ENCODE data around the gene CHRD. TPM values are rescaled to one million over a fixed set of nuclear protein-coding genes. Genes with fewer than 3 reads are reported as not detected.
A peak's percentile ranks its signal among the peaks of the same experiment; 100 is the strongest.
"Not testable (repeated sequence)": the region's sequence is repeated elsewhere in the genome, so short reads cannot be mapped to it uniquely, and the experiment has no call there.

Gene CHRD
- total RNA-seq (2014; rRNA removed; shearing (Covaris generic)): not detected in 2 replicates

DNA sequence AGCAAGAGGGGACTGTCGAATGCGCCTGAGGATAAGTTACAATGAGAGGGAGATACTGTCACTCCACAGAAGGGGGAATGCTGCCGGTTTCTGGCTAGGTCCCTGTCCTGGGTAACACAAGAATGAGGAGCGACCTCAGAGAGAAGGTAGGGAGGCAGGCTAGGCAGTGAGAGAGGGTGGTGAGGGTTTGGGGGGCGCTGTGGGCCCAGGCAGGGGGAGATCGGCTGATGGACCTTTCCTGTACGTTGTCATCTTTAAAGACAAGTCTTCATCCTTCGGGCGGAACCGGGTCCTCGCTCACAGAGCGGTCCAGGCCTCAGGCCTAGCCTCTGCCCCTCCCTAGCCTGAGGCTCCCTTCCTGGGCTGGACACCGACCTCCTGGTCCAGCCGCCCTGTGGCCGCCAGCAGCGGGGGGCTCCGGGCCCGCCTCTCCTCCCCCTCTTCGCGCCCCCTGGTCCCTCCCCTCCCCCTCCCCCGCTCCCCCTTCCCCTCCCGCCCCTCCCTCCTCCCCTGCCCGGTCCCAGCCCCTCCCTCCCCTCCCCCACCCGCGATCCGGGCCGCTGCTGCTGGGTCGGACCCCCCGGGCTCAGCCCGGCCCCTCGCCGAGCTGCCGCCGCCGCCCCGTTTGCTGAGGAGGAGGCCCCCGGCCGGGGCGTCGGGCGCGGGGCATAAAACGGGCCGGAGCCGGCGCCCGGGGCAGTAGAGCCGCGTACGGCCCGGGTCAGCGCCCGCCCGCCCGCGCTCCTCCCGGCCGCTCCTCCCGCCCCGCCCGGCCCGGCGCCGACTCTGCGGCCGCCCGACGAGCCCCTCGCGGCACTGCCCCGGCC is at the start of gene CHRD:
Gene CHRD (plus strand): TSS at position 697 of the 827 bp plus-strand sequence. CDS start 265 bp downstream, outside the sequence.
- no peak for DNase-seq (ENCODE audit: low read depth)

DNA sequence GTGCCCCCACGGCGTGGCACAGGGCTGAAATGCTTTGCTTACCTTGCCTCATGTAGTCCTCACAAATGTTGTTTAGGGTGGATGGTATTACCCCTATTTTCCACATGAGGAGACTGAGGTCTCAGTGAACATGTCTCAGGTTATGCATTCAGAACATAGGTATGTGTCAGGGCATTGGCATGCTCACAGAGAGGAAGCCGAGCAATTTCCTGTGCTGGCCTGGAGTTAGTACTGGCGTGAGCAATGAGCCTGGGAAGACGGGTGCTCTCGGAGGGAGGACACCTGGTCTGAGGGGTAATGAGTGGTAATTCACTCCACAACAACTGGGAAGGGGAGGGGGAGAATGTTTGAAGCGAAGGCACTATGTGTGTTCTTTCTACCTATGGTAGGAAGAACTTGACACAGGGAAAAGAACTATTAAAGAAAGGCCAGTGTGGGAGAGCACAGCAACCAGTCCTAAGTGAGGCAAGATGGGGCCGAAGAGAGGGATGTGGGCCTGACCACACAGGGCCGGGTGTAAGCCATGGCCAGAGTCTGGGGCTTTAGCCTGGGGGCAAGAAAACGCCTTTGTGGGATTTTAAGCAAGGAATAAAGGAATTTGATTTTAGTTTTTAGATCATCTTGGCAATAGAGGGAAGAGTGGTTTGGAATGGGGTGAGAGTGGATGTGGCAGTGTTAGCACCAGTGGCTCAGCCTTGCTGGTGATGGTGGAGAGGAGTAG is 47.3 kb upstream of the CHRD start:
- peak; percentile 81 for DNase-seq (ENCODE audit: low read depth)

DNA sequence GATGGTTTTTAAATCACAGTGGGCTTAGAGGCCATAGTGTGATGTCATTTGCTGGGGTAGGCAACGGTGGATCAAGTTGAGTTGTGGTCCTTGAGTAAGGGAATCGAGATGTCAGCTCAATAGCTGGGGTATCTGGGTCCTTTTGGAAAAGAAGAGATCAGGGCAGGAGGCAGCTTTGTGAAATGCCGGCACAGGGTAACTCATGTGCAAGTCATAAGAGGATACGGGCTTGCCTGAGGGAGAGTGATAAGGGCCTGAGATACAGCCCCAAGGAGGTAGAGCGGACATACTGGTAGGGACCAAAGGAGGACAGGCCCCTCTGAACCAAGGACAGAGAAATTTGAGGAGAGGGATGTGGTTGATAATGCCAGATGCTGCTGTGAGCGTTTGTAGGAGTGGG is 46.7 kb upstream of the CHRD start:
- no peak for DNase-seq (ENCODE audit: low read depth)

DNA sequence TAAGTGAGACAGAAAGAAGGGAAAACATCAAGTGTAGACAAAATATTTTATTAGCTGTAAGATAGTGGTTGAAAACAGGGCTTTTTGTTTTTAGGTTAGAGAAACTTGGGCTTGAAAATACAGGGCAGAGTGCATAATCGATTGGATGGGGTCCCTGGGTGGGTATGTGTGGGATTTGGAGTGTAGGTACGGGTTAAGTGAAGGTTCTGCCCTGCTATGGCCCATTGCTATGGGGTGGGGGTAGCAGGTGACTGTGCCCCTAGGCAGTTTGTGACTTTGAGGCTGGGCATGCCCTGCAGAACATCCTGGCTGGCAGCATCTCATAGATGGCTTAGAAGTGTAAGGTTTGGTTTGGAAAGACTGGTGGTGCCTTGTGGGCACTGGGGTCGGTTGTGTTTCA is 46.2 kb upstream of the CHRD start:
- DNase-seq (ENCODE audit: low read depth): no peak

DNA sequence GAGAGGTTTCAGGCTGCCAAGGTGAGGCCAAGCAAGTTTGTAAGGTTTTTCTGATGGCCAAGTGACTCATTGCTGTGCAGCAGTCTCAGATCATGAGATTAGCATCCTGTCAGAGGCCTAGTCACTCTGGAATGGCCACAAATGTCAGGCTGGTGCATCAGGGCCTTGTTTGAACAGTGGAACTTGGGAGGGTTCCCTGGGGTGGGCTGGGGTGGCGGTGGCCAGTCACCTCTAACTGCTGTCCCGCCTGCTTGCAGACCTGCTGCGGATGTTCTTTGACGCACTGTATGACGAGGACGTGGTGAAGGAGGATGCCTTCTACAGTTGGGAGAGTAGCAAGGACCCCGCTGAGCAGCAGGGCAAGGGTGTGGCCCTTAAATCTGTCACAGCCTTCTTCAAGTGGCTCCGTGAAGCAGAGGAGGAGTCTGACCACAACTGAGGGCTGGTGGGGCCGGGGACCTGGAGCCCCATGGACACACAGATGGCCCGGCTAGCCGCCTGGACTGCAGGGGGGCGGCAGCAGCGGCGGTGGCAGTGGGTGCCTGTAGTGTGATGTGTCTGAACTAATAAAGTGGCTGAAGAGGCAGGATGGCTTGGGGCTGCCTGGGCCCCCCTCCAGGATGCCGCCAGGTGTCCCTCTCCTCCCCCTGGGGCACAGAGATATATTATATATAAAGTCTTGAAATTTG is 45.2 kb upstream of the CHRD start:
- peak; percentile 86 for DNase-seq (ENCODE audit: low read depth)

DNA sequence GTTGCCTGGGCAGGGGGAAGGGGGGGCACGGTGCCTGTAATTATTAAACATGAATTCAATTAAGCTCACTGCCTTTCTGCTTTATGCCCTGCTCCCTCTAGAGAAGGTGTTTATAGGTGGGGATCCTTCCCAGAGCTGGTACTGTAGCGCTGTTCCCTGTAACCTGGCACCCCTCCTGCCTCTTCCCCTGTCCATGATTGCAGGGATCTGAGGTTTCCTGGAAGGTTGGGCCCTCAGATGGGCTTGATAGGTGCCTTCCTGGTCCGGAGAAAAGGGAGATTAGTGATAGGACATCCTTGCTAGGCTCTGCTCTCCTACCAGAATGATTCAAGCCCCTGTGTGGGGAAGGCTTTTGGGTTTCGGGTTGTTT is 44.6 kb upstream of the CHRD start:
- no peak for DNase-seq (ENCODE audit: low read depth)

DNA sequence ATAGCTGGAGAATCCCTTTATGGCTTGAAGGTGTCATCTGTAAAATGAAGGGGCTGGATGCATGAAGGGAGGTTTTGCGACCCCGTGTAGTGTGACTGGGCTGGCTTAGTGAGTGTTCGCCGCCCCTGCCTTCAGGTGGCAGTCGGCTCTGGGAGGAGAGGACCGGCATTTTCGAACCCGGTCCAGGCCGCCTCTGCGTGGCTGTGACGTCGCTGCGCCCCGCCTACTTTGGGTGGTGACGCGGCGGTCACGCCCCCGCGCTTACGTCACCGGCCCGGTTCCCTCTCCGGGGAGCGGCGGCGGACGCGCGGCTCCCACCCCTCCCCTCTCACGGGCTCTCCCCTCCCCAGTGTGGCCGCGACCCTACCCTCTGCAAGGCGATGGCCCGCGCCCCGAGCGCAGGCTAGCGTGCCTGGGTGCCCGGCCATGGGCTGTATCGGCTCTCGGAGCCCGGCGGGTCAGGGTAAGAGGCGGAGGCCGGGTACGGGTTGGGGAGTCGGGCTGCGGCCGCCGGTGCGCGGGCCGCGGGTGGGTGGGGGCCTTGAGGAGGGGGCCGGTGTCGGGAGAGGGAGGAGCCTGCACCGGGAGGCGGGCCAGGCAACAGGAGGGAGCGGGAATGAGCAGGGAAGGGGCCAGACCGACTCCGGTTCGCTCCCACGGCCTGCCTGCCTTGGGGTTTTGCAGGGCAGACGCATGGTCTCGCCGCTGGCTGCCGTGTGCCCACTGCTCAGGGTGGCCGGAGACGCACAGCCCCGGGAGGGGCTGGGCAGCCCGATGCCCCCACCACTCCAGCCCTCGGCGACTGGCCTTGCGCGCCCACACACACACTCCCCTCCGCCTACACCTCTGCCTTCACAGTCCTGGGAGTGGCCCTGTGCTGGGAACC is 44.0 kb upstream of the CHRD start:
- DNase-seq (ENCODE audit: low read depth): peak; percentile 67

DNA sequence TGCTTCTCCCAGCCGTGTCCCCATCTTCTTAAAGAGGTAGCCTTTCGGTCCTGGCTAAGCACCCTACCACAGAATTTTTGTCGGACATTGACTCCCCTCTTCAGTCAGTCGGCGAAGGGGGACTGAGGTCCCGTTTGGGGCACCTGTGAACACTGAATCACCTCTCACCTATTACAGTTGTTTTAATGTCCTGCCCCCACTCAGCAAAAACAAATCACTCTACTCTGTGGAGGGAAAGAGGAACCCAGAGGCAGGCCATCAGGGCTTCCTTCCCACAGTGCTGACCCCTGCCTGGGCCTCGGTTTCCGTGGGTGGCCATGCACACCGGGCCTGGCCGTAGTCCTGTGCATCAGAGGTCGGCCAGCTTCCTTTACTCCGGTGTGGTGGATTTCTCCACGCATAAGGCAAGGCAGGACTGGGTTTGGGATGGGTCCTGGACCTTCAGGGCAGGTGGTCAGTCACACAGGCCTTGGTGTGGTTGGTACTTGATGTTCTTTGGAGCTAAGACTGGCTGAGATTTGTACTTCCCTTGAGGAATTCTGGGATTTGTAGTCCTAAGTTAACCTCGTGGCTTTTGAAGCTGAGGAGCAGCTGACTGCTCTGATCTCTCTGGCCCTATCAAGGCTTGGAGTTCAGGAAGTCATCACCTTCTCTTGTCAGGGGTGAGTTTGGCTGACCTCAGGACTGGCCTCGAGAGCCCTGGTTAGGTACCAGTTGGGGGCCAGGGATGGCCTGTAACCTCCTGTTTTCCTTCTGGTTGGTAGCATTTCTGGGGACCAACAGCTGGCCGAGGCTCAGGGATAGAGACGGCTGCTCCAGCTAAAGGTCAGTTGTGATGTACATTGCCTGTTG is 43.1 kb upstream of the CHRD start:
- DNase-seq (ENCODE audit: low read depth): peak; percentile 49

DNA sequence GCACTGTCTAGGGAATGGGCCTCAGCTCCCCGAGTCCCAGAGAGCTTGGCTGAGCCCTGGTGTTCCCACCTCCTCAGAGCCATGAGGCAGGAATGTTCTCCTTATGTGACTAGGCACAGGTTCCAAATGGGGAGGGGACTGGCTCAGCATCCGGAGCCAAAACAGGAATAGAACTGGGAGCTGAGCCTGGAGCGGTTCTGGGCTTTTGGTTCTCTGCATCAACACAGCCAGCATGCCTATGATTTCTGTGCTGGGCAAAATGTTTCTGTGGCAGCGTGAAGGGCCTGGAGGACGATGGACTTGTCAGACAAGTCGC is 42.5 kb upstream of the CHRD start, which contains the start of gene FAM131A:
Gene FAM131A (plus strand): TSS at position 202 of the 316 bp plus-strand sequence. CDS start 31 bp downstream, at position 233.
- no peak for DNase-seq (ENCODE audit: low read depth)

DNA sequence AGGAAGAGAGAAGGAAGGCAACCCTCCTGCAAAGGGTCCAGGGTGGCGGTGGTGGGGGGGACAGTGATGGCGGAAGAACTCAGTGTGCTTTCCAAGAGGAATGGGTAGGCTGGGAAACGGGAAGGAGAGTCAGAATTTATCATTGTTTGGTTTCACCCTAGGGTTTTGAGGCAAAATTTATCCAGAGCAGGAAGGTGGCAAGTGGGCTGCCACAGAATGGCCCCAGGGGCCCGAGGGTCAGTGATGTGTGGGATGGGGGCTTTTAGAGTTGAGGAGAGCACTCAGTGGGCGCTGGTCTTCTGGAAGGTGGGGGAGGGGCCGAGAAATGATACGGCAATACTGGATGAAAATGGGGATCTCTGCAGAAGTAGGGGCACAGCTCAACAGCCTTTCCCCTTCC is 41.9 kb upstream of the CHRD start:
- DNase-seq (ENCODE audit: low read depth): no peak

DNA sequence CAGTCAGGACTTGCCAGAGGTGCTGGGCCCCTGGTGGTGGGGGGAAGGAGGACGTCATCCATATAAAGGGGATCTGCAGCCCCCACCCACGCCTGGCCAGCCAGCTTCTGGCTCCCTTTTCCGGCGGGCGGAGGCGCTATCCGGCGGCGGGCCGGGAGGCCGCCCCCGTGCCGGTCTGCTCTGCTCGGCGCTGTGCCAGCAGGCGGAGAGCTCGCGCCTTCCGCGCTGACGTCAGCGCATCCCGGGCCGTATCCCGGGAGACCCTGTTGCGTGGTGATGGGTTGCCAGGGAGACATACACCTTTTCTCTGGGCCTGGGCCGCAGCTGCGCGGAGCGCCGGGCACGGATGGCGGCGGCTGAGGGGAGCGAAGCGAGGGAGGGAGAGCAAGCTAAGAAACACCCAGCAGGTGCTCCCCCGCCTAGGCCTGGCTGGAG is 41.3 kb upstream of the CHRD start:
- no peak for DNase-seq (ENCODE audit: low read depth)

DNA sequence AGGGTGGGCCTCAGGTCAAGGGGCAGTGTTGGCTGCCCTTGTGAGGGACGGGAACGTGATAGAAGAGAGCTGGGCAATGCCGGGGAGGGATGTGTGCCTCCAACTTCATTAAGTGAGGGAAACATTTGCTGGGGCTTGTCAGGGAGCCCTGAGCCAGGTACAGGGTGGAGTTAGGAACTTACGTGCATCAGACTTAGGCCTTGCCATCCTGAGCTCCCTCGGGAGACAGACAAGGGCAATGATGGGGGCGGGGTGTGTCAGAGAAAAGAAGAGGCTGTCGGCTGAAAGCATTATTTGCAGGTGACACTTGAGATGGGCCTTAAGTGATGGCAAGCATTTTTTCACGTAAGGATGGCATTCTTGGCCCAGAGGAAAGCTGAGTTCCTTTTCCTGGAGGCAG is 40.9 kb upstream of the CHRD start:
- no peak for DNase-seq (ENCODE audit: low read depth)

DNA sequence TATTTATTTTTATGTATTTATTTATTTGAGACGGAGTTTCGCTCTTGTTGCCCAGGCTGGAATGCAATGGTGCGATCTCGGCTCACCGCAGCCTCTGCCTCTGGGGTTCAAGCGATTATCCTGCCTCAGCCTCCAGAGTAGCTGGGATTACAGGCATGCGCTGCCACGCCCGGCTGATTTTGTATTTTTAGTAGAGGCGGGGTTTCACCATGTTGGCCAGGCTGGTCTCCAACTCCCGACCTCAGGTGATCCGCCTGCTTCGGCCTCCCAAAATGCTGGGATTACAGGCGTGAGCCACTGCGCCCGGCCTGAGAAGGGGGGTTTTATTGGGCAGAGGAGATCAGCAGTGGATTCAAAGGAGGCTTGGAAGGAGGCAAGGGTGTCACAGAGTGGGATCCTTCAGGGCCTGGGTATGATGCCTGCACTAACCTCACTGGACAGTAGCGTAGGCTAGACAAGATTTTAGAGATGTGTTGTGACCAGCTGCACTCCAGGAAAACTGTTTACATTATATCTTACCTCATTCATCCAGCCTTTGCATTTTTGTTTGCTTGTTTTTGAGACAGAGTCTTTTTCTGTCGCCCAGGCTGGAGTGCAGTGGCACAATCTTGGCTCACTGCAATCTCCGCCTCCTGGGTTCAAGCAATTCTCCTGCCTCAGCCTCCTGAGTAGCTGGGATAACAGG is 40.3 kb upstream of the CHRD start:
- DNase-seq (ENCODE audit: low read depth): not testable (repeated sequence)

DNA sequence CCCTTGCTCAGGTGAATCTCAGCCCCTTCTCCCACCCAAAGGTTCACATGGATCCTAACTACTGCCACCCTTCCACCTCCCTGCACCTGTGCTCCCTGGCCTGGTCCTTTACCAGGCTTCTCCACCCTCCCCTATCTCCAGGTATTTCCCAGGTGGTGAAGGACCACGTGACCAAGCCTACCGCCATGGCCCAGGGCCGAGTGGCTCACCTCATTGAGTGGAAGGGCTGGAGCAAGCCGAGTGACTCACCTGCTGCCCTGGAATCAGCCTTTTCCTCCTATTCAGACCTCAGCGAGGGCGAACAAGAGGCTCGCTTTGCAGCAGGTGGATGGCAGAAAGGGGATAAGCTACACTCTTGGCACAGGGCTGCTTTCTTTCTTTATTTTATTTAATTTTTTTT is 37.9 kb upstream of the CHRD start:
- DNase-seq (ENCODE audit: low read depth): no peak

DNA sequence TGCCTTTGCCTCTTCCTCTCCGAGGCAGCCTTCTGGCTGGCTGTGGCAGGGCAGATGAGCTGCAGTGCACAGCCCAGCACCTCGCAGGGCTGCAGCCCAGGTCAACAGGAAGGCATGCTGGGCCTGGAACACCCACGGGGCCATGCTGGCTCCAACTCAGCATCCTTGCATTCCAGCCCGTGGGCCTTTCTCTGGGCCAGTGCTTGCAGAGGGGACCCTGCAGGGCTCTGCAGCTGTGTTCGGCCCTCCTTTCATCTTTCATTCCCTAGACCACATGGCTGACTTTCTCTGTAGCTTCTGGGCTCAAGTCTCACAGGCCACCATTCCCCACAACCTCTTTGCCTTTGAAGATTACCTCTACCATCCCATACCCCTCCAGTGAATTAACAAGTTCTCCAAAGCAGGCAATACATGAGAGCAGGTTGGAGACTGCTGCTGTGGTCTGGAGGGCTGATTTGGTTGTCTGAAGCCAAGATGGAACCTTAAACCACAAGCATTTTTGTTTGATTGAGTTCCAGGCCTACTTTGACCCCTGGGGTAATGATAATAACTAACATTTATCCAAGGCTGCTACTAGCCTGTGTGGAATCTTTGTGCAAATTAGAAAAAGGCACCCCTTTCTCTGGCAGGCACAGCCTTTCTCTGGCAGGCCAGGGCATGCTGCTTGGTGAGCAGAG is 36.5 kb upstream of the CHRD start:
- peak; percentile 35 for DNase-seq (ENCODE audit: low read depth)

DNA sequence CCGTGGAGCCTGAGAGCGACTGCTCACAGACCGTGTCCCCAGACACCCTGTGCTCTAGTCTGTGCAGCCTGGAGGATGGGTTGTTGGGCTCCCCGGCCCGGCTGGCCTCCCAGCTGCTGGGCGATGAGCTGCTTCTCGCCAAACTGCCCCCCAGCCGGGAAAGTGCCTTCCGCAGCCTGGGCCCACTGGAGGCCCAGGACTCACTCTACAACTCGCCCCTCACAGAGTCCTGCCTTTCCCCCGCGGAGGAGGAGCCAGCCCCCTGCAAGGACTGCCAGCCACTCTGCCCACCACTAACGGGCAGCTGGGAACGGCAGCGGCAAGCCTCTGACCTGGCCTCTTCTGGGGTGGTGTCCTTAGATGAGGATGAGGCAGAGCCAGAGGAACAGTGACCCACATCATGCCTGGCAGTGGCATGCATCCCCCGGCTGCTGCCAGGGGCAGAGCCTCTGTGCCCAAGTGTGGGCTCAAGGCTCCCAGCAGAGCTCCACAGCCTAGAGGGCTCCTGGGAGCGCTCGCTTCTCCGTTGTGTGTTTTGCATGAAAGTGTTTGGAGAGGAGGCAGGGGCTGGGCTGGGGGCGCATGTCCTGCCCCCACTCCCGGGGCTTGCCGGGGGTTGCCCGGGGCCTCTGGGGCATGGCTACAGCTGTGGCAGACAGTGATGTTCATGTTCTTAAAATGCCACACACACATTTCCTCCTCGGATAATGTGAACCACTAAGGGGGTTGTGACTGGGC is 35.1 kb upstream of the CHRD start:
- DNase-seq (ENCODE audit: low read depth): no peak

DNA sequence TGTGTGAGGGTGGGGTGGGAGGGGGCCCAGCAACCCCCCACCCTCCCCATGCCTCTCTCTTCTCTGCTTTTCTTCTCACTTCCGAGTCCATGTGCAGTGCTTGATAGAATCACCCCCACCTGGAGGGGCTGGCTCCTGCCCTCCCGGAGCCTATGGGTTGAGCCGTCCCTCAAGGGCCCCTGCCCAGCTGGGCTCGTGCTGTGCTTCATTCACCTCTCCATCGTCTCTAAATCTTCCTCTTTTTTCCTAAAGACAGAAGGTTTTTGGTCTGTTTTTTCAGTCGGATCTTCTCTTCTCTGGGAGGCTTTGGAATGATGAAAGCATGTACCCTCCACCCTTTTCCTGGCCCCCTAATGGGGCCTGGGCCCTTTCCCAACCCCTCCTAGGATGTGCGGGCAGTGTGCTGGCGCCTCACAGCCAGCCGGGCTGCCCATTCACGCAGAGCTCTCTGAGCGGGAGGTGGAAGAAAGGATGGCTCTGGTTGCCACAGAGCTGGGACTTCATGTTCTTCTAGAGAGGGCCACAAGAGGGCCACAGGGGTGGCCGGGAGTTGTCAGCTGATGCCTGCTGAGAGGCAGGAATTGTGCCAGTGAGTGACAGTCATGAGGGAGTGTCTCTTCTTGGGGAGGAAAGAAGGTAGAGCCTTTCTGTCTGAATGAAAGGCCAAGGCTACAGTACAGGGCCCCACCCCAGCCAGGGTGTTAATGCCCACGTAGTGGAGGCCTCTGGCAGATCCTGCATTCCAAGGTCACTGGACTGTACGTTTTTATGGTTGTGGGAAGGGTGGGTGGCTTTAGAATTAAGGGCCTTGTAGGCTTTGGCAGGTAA is 34.3 kb upstream of the CHRD start:
- DNase-seq (ENCODE audit: low read depth): peak; percentile 76
